Measurements from ENCODE around the gene MAP3K6. TPM values are rescaled to one million over a fixed set of nuclear protein-coding genes. Genes with fewer than 3 reads are reported as not detected.

Gene MAP3K6
- total and polyA plus RNA-seq, 3 experiments from 2014 or later, result 6.0 to 7.1 (median 6.9) TPM

Other genes with a start within 250 kb of the MAP3K6 start
- gene SLC9A1, start 211.8 kb downstream of the MAP3K6 start, total RNA-seq, result 10 to 100 TPM; 23.9 to 24.8 TPM
- 15.3 TPM for gene SLC9A1, start 211.8 kb downstream of the MAP3K6 start, polyA plus RNA-seq
- gene WDTC1, start 132.3 kb downstream of the MAP3K6 start, total RNA-seq, result 10 to 100 TPM; 22.2 to 22.3 TPM
- gene WDTC1, start 132.3 kb downstream of the MAP3K6 start, polyA plus RNA-seq, result 8.6 TPM
- gene TMEM222, start 44.8 kb downstream of the MAP3K6 start, total RNA-seq, result 10 to 100 TPM; 52.0 to 54.9 TPM
- 65.2 TPM for gene TMEM222, start 44.8 kb downstream of the MAP3K6 start, polyA plus RNA-seq
- 10 to 100 TPM; 21.9 to 24.2 TPM for gene SYTL1, start 24.9 kb downstream of the MAP3K6 start, total RNA-seq
- 124 TPM for gene SYTL1, start 24.9 kb downstream of the MAP3K6 start, polyA plus RNA-seq
- gene FCN3, start 7.9 kb upstream of the MAP3K6 start, total RNA-seq, result not detected
- gene FCN3, start 7.9 kb upstream of the MAP3K6 start, polyA plus RNA-seq, result not detected
- gene CD164L2, start 16.4 kb upstream of the MAP3K6 start, total RNA-seq, result not detected
- gene CD164L2, start 16.4 kb upstream of the MAP3K6 start, polyA plus RNA-seq, result not detected
- gene GPR3, start 25.7 kb upstream of the MAP3K6 start, total RNA-seq, result 1 to 10 TPM; 3.3 to 3.9 TPM
- not detected for gene GPR3, start 25.7 kb upstream of the MAP3K6 start, polyA plus RNA-seq
- gene WASF2, start 123.2 kb upstream of the MAP3K6 start, total RNA-seq, result 100 to 1,000 TPM; 120 to 128 TPM
- gene WASF2, start 123.2 kb upstream of the MAP3K6 start, polyA plus RNA-seq, result 64.1 TPM
- gene AHDC1, start 237.2 kb upstream of the MAP3K6 start, total RNA-seq, result 10 to 100 TPM; 11.5 TPM
- gene AHDC1, start 237.2 kb upstream of the MAP3K6 start, polyA plus RNA-seq, result 1.9 TPM